Inflammatory macrophage treated with lipopolysaccharide for 4 hours (primary cell): Measurements from ENCODE around the gene ADGRG1.

Experiments
- DNase-seq: peaks from one replicate; pipeline ENCODE4 v3.0.0-alpha.2; 2020

ADGRG1 gene

DNA sequence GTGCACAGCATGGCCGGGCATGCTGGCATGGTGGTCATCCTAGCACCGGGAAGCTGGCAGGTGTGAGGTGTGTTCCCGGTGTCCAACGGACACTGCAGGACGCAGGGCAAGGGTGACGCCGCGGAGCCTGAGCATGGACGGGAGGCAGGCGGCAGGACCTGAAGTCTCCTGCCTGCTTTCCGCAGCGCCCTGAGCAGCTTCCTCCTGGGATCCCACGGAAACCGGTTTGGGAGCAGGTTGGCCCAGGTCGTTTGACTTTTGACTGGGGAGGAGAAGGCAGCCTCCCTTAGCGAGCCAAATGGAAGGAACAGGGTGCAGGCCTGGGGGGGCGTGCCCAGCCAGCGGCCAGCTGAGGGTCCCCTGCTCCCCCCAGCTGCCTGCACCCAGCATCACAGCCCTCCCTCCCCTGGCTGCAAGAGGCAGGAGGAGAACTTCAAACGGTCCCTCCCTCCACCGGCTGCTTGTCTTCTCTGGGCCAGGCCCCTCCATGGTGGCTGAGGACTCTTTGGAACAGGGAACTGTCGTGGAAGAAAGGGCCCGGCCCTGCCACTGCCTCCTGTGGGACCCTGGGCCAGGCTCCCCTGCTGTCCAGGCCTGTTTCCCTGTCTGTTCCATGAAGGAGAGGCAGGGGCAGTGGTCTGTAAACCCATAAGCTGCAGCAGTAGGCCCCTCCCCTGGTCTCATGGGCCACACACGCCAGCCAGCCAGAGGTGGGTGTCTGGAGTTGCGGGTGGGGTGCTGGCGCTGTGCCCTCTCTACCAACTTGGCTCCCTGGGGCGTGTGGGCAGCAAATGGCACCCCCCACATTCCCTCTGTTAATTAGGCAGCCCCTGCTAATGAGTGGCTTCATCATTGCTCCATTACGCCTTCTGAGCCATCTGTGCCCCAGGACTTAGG is 7.8 kb upstream of the ADGRG1 start:
- no peak for DNase-seq

- DNase-seq: no peak
Measured at GRCh38 chr16:57621521-57622271, 6.7 kb upstream of the ADGRG1 start.

DNA sequence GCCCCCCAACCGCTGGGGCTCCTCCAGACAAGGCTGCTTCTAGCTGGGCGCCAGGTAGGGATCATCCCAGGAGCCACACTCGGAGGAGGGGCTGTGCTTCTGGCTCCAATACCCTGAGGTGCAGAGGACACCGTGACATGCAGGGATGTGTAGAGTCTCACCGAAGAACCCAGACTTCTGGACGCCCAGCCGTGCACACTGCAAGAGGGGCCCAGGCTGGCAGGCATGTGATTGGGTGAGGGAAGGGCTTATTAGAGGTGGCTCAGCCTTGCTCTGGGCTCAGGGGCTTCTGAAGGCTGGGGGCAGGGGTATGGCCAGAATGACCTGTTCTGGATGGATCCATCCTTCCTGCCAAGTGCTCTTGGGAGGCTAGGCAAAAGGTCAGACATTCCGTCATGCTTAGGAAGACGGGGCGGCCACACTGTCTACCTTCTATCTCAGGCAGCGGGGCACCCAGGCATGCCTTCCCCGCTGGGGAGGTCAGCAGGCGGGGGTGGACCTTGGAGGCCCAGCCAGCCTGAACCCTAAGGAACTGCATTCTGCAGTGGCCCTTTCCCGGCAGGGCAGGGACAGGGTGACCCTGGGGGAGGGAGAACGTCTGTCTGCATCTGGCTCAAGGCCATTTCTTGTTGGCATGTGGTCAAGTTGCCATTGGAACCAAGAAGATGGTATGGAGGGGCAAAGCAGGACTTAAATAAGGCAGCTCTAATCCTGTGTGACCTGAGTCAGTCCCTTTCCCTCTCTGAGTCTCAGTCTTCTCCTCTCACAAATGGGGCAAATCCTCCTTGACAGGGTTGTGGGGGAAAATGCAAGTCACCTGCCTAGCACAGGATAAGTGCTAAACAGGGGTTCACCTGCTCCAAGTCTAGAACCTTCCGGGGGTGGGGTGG is 5.8 kb upstream of the ADGRG1 start:
- no peak for DNase-seq

- no peak for DNase-seq
Measured at GRCh38 chr16:57623251-57624043, 5.0 kb upstream of the ADGRG1 start.

GRCh38 chr16:57624044-57624688 is 4.3 kb upstream of the ADGRG1 start:
- DNase-seq: no peak

DNA sequence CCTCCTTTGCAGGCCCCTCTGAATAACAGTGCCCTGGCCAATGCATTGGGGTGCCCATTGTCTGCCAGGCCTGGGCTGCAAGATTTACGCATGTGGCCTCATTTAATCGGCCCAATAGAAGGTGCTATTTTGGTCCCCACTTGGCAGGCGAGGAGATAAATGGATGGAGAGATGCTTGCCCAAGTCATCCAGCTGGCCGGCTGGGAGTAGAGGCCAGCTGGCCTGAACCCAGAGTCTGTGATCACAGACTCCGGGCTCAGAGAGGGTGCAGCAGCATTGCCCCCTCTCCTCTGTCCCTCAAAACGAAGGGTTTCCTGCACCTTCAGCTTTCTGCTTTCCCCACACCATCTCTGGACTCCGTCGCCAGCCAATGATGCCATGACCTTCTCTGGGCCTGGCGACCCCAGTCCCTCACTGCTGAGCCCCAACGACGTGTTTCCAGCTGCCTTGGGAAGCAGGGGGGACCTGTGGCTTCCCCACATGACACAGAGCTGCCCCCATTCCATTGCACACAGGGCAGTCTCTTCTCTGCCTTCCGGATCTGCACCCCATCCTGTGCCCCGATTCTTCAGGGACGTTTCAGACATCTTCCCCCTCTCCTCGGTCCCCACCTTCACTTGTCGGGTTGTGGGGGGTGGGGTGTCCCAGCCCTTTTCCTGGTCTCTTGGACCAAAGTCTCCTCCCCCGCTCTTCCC is 3.5 kb upstream of the ADGRG1 start:
- no peak for DNase-seq

- no peak for DNase-seq
Measured at GRCh38 chr16:57626420-57627170, 1.8 kb upstream of the ADGRG1 start.

- DNase-seq: no peak
Measured at GRCh38 chr16:57627184-57627871, 1.1 kb upstream of the ADGRG1 start.

GRCh38 chr16:57628783-57629293 is 408 bp downstream of the ADGRG1 start:
- no peak for DNase-seq

- DNase-seq: no peak
Measured at GRCh38 chr16:57629516-57630406, 1.3 kb downstream of the ADGRG1 start.

DNA sequence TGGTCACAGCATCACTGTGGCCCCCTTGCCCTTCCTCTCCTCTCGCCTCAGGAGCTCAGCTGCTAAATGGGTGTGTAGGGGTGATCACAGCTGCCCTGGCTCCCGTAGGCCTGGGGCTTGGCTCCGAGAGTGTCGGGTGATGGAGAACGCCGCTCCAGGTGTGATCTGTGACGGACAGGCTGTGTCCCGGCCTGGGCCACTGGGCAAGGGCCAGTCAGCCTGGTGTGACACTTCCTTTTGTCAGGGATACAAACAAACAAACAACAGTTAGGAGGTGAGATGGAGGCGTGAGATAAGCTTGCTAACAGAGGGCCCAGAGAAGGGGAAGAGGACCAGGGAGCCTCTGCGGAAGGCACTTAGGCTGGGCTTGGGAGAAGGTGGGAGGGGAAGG is 2.0 kb downstream of the ADGRG1 start:
- DNase-seq: no peak

DNA sequence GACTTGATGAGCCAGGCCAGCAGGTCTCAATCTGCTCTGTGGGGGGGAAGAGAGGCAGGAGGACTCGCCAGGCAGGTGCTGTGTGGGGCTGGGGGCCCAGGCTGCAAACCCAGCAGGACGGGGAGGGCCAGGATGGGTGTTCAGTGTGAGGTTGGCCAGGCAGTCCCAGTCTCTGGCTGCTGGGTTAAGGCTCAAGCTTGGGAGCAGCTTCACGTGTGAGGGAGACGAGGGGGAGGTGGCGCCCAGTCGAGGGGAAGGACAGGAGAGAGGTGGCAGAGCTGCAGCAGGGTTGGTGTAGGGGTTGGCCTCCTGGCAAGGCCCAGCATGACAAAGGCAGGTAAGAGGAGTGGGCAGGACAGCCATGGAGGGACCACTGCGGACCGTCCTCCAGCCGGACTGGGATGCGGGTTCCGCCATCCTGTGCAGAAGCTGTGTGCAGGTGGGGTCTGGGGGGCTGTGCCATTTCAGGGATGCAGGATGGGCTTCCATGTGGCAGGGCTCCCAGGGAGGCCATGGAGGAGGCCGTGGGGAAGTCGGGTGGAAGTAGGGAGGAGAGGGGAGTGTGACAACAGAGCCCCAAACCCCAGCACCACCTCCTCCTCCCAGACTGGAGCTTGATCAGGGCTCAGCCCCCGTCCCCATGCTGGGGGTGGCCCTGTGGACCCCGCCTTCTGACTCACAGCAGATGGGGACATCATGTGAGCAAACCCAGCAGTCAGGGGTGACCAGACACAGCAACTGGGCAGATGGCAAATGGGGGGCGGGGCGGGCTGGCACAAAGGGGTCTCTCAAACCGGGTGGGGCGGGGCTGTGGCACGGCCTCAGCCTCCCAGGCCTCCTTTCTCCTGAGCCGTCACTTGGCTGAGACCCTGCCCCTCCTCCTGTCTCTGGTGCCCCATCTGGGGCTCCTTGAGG is 2.8 kb downstream of the ADGRG1 start:
- no peak for DNase-seq

GRCh38 chr16:57632568-57632967 is 4.1 kb downstream of the ADGRG1 start:
- no peak for DNase-seq

- DNase-seq: no peak
Measured at GRCh38 chr16:57633383-57634064, 5.1 kb downstream of the ADGRG1 start.

DNA sequence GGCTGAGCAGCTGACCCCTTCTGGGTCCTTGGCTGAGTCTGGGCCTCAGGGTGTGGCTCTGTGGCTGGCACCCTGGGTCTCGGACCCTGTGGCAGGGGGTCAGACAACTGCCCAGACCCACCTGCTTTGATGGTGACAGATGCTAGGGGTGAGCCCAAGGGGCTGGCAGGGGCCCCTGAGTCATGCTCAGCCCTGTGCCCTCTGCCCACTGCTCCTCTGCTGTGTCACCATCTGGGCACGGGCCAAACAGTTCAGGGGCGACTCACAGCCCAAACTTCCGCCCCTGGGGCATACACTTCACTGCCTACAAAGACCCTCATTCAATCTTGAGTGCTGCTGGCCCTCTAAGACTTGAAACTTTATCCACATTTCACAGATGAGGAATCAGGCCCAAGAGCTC is 5.7 kb downstream of the ADGRG1 start:
- DNase-seq: no peak

GRCh38 chr16:57635266-57636097 is 7.1 kb downstream of the ADGRG1 start:
- DNase-seq: no peak
